ENCODE measurements around the gene DNAJB2.

Gene DNAJB2

GRCh38 chr2:219278655-219279150 is 463 bp upstream of the DNAJB2 start:
- peak overlapping the region; percentile 25 for H3K4me3 ChIP-seq (ENCODE audit: control insufficient read depth, low read depth, low read length)
- TF ChIP-seq CTCF (IDR thresholded peaks at IDR 0.05; ENCODE audit: control insufficient read depth, insufficient read depth, low read depth, low read length, missing control alignments), result no peak
- no peak for DNase-seq (ENCODE audit: low read depth)

GRCh38 chr2:219279916-219280516 is 850 bp downstream of the DNAJB2 start:
- DNase-seq (ENCODE audit: low read depth), result no peak
- no peak for TF ChIP-seq CTCF (IDR thresholded peaks at IDR 0.05; ENCODE audit: control insufficient read depth, insufficient read depth, low read depth, low read length, missing control alignments)
- H3K4me3 ChIP-seq (ENCODE audit: control insufficient read depth, low read depth, low read length), result peak overlapping the region; percentile 78

- TF ChIP-seq CTCF (IDR thresholded peaks at IDR 0.05; ENCODE audit: control insufficient read depth, insufficient read depth, low read depth, low read length, missing control alignments), result no peak
- DNase-seq (ENCODE audit: low read depth), result no peak
- no peak overlapping the region for H3K4me3 ChIP-seq (ENCODE audit: control insufficient read depth, low read depth, low read length)
Measured at GRCh38 chr2:219280651-219281050, 1.5 kb downstream of the DNAJB2 start.

GRCh38 chr2:219281588-219281987 is 2.4 kb downstream of the DNAJB2 start:
- DNase-seq (ENCODE audit: low read depth), result no peak
- no peak overlapping the region for H3K4me3 ChIP-seq (ENCODE audit: control insufficient read depth, low read depth, low read length)
- no peak for TF ChIP-seq CTCF (IDR thresholded peaks at IDR 0.05; ENCODE audit: control insufficient read depth, insufficient read depth, low read depth, low read length, missing control alignments)

GRCh38 chr2:219282375-219282774 is 3.2 kb downstream of the DNAJB2 start:
- no peak for TF ChIP-seq CTCF (IDR thresholded peaks at IDR 0.05; ENCODE audit: control insufficient read depth, insufficient read depth, low read depth, low read length, missing control alignments)
- no peak for DNase-seq (ENCODE audit: low read depth)
- no peak overlapping the region for H3K4me3 ChIP-seq (ENCODE audit: control insufficient read depth, low read depth, low read length)

GRCh38 chr2:219282943-219283581 is 3.9 kb downstream of the DNAJB2 start:
- DNase-seq (ENCODE audit: low read depth), result no peak
- no peak overlapping the region for H3K4me3 ChIP-seq (ENCODE audit: control insufficient read depth, low read depth, low read length)
- TF ChIP-seq CTCF (IDR thresholded peaks at IDR 0.05; ENCODE audit: control insufficient read depth, insufficient read depth, low read depth, low read length, missing control alignments), result no peak
